Lung microvascular endothelial cell (primary cell): ENCODE measurements around the gene NXPH1. TPM values are rescaled to one million over a fixed set of nuclear protein-coding genes. Genes with fewer than 3 reads are reported as not detected.
A peak's percentile ranks its signal among the peaks of the same experiment; 100 is the strongest.

Source experiments
- DNase-seq, 2 donors: peaks; one replicate each; pipeline versions ENCODE4 v3.0.0 to v3.0.0-alpha.2; 2010; ENCODE audit warnings: low read depth in 2 of 2
- total RNA-seq: library from RNA; depleted of rRNA; stranded (reverse); fragments of >200 nt; gene quantifications from 2 replicates; pipeline ENCODE4 v1.2.1, GENCODE V29; 2014

Gene NXPH1
- total RNA-seq, 1 donor from 2014 or later, result not detected

DNA sequence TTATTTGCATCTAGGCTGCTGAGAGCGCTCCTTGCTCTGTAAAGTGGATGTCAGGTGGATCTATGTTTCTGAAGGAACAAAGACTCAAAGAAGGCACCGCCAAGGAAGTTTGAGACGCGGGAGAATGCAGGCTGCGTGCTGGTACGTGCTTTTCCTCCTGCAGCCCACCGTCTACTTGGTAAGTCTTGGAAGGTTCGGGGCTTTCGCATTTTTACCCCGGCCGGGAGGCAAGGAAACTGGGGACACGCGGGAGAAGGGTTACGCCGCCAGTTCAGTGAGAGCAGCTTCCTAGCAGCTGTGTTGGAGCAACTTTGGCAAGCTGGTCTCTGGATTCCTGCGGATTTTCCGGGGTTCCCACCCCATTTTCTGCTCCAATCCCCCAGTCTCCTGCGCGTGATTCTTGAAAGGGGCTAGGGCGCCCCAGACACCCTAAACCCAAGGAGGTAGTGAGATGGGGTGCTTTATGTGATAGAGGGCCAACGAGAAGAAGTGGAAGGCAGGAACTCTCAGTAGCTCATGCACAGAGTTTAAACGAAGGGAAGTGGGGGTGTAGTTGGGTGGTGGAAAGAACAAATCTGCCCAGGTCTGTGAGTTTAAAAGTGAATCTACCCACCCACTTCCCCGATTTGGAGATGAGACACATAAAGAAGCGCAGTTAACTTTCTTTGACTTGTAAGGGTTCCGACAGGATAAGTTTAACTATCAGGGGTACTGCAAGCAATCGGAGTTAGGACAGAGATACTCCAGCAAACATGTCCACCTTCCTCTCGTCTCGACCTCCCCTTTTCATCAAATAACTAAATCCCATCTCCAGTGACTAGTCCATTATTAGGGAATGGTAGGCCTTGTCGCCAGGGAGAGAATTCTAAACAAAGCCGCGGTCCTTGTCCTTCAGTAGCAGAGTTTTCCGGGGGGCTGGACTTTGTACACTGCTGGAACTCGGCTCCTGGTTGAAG, 2.5 kb downstream of the NXPH1 start:
- no peak for DNase-seq

DNA sequence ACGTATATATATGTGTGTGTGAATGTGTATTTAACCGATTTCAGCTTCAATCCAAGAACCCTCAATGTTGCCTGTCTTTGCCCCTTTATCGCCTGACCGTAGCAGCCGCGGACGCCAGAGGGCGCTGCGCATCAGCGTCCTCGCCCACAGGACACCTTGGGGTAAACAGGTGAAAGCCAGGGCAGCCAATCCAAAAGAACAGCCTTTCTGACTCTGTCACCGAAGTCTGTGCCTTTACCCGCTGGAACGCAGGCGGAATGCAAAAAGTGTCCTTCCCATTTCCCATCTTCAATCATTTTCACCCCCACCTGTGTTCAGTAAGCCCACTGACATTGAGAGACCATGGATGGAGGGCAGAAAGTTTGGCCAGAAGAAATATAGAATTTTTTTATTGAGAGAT, 3.6 kb downstream of the NXPH1 start:
- DNase-seq, result peak; percentile 23 to 40

GRCh38 chr7:8437606-8438005, 4.2 kb downstream of the NXPH1 start:
- DNase-seq, result no peak

DNA sequence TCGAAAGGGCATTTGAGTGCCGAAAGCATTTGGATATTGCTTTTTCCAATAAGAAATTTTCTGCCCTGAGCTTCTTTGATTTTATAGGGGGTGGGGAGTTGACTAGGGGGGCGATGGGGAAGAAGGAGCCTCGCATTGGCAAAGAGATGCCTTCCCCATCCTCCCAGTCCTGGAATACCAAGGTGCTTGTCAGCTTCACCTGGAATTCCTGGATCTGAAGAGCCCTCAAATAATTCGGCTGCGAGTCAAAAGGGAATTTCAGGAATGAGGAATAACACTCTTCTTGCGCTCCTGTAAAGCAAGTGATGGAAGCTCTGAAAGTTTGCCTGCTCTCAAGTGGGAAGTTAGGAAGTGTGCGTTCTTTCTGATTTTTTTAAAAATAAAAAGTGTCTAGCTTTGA, 7.3 kb downstream of the NXPH1 start:
- no peak for DNase-seq

GRCh38 chr7:8441106-8441965, 7.9 kb downstream of the NXPH1 start:
- no peak for DNase-seq

DNA sequence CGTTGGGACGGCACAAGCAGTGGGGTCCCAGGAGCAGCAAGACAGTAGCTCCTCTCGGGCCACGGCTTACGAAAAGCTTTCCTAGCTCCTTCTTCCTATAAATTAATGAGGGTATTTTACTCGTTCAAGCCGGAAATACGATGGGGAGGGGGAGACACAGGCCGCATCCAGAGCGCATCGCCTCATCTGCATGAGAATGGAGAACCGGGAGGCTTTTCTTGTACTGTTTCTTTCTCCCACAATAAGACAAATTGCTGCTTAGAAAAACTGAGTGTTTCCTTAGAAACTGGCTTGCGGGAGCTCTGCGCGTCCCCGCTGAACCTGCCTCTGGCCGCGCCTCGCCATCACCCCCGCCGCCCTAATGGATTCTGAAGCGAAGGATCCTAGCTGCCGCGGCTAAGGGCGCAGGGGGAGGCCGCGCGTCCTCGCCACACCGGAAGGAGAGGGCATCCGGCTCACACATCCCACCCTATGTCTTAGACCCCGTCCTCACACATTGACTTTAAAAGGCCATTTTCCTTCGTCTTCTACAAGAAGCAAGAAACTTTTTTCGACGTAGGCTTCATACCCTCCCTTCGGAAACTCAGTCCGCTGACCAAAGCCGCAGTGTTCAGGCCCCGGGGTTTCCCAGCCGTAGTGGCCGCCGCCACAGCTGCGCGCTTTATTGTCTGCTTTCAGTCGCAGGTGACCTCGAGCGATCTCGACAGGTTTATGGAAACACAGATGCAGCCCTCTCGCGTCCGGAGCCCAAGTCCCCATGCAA, 8.8 kb downstream of the NXPH1 start:
- DNase-seq, result no peak

DNA sequence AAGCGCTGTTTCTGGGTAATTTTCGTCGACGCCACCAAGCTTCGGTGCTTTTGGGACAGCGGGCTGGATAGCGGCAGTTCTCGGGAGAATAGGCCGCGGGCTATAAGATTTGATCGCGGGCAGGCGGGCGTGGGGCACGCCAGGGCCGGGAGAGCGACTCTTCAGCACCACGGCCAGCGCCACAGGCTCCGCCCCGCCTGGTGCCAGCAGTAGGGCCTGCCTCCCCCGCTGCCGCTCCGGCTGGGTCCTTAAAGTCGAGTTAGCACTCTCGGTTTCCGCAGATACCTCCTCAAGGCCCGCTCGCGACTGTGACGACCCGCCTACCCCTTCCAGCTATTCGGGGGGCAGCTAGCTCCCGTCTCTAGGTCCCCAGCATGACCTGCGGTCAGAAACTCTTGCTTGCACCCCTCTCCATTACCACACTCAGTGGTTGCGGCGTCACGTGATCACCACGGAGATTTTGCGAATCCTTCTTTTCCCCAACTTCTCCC, 9.4 kb downstream of the NXPH1 start:
- DNase-seq, result peak; percentile 43 to 45

GRCh38 chr7:8443576-8444467, 10.4 kb downstream of the NXPH1 start:
- no peak for DNase-seq

GRCh38 chr7:8444468-8444769, 11.0 kb downstream of the NXPH1 start:
- DNase-seq, result no peak

DNA sequence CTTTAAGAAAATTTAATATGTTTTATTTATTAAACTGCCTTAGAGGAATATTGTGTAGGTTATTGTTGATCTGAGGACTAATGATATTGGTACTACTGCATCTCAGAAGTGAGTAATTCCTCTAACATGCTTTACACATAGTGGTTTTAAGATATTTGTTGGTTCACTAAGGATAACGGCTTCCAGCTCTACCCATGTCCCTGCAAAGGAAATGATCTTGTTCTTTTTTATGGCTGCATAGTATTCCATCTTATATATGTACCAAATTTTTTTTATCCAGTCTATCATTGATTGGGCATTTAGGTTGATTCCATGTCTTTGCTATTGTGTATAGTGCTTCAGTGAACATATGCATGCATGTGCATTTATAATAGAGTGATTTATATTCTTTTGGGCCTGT, 20.1 kb downstream of the NXPH1 start:
- no peak for DNase-seq

DNA sequence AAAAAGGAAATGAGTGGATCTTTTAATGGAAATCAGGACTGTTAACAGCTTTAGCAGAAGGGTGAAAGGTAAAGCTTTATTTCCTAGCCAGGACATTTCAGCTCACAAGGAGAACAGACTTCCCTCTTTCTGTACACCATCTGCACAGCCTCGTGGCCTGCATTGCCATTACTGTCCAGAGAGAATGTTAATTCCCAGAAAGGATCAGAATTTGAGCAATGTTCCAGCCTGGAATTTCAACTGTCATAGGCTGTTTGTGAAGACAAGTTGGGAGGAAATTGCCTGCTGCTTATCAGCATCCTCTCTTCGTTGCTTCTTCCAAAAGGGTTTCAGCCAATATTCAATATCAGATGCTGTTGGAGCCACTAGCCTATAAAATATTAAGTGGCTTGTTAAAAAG, 22.0 kb downstream of the NXPH1 start:
- no peak for DNase-seq

DNA sequence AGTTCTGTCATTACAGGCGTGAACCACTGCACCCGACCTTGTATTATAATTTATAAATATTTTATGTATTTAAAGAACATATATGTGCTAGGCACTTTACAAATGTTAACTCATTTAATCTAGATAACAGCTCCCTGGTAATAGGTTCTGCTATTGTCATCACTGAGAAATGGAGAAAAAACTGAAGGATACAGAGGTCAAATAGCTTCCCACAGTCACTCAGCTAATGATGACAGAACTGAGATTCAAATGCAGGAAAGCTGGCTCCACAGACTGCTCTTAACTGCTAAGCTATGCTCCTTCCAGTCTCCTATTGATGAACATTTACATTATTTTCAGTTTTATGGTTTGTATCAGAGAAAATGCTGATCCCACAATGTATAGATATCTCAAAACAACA, 28.9 kb downstream of the NXPH1 start:
- DNase-seq, result no peak

DNA sequence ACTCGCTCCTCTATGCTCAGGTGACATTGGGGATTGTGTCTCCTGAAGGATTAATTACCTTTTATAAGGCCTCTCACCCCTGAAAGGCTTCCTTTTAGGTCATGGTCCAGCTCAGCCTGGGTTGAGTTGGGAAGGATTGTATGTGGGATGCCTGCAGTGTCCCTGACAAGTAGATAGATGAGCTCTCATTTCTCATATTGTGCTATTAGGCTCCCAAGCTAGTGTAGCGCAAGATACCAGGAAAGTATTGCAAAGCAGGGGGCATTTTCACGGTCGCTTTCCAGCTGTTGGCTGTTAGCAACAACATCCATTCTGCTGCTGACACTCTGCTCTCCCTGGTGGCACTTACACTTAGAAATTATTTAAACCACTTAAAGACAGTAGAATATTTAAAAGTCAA, 31.9 kb downstream of the NXPH1 start:
- DNase-seq, result no peak

GRCh38 chr7:8480527-8480926, 47.1 kb downstream of the NXPH1 start:
- DNase-seq, result no peak

DNA sequence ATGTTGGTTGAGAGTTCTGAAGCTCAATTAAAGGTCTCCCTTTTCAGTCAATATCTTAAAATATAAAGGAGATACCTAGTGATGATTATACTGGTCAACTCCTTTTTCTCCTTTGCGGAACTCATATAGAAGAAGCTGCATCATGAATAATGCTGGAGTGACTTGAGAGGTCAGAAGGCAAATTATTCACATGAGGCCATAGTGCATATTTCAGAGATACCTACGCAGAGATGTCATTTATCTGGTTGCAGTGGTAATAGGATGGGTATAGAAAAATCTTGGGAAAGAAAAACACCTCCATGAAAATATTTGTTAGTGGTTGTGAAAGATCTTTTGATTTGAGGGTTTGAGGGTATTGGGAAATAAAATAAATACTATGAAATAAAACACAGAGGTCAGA, 47.7 kb downstream of the NXPH1 start:
- DNase-seq, result no peak

DNA sequence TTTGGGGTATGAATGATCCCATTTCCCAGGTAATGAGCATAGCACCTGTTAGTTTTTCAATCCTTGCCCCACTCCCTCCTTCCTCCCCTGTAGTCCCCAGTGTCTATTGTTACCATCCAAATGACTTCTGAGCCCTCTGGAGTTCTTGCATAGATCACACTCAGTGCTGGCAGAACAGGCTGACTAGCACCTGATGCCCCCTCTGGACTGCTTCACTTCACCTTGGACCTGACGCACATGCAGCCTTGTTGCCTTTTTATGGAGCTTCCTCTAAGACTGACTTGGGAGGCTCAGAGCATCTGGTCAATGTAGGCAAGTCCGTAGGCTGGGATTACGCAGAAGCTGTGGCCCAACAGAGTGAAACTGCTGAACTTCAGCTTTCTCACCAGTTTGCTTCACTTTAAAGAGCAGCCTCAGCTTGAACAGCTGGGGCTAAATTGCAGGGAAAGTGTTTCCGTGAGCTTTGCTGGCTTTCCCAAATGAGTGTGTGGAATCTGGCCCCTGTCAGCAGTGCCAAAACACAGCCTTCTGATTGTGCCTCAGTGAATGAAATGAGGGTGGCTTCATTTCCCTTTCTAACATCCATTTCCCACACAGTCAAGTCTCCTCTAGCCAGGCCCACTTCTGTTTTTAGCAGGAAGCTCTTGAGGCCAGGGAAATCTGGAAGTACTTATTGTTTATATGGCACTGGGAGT, 48.5 kb downstream of the NXPH1 start:
- DNase-seq, result no peak

DNA sequence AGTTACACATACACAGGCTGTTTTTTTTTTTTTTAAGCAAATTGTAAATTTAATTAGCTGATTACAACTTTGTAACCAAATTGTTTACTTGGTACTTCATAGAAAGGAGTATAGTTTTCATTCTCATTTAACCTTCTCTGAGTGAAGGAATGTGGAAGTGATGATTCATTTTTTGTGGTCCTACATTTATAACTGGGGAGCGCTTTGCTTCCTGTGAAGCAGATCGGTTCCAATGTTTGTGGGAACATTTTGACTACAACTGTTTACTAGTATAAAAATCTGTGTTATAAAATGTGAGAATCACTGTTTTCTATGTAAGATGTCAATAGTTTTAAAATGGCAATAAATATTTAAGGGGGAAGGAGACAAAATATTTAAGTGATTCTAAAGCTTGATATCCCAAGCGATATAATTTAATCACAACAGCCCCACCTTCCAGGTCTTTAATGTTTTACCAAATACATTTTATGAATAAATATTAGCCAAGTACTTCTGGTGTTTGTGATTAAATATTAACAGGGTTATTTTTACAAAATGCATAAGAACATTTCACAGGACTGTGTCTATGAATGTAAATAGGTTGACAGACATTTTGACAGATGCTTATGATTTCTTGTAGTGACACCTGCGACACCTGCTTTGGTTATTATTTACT, 57.1 kb downstream of the NXPH1 start:
- DNase-seq, result no peak

- DNase-seq, result no peak
These were observed 57.7 kb downstream of the NXPH1 start for GRCh38 chr7:8491106-8491505.
